Astrocyte of the spinal cord (primary cell): ENCODE data around the gene PKLR.

ENCODE experiments used
- DNase-seq: peaks from one replicate; pipeline ENCODE4 v3.0.0; 2011; ENCODE audit warnings: low read depth, low spot score
- H3K4me3 ChIP-seq: 2 replicates; pipeline ENCODE4 v1.5.1; 2011; ENCODE audit warnings: low read depth, mild to moderate bottlenecking, low read length, moderate library complexity
- CTCF ChIP-seq: IDR thresholded peaks from 2 replicates; pipeline ENCODE4 v1.5.1; 2012; ENCODE audit warnings: low read depth, mild to moderate bottlenecking, low read length, inconsistent platforms
- in situ Hi-C: cut with HindIII; loops from 2 replicates; pipeline ENCODE4 v1.10.0; 2017; ENCODE audit warnings: low sequenced_read_pairs

The PKLR gene

GRCh38 chr1:155244368-155245162 lies 56.7 kb downstream of the PKLR start:
- TF ChIP-seq CTCF, result peak; percentile 38
- in situ Hi-C loops, result no loop called here
- peak overlapping the region; percentile 68 for H3K4me3 ChIP-seq
- peak; percentile 100 for DNase-seq

- H3K4me3 ChIP-seq, result peak overlapping the region; percentile 68
- DNase-seq, result no peak
- TF ChIP-seq CTCF, result no peak
- in situ Hi-C loops, result no loop called here
These were observed 58.4 kb downstream of the PKLR start for GRCh38 chr1:155242805-155243358.

GRCh38 chr1:155241841-155242264 lies 59.4 kb downstream of the PKLR start:
- TF ChIP-seq CTCF, result no peak
- in situ Hi-C loops, result no loop called here
- no peak for DNase-seq
- H3K4me3 ChIP-seq, result no peak overlapping the region

- no peak for TF ChIP-seq CTCF
- H3K4me3 ChIP-seq, result peak overlapping the region; percentile 36
- peak; percentile 80 for DNase-seq
- in situ Hi-C loops, result no loop called here
These were observed 60.1 kb downstream of the PKLR start for GRCh38 chr1:155241069-155241679.
